GM12873 (cell line): ENCODE measurements around the gene SDC1.

Experiments
- TF ChIP-seq, protein P1 (sequence below): IDR thresholded peaks from 2 replicates; pipeline ENCODE4 v1.5.1; 2012; ENCODE audit warnings: low read depth, mild to moderate bottlenecking, moderate library complexity, low read length, control low read depth; ENCODE audit not compliant: insufficient read depth; ENCODE audit errors: missing control alignments

SDC1 gene

GRCh38 chr2:20186078-20186854 is 38.7 kb downstream of the SDC1 start:
- TF ChIP-seq, protein P1, sequence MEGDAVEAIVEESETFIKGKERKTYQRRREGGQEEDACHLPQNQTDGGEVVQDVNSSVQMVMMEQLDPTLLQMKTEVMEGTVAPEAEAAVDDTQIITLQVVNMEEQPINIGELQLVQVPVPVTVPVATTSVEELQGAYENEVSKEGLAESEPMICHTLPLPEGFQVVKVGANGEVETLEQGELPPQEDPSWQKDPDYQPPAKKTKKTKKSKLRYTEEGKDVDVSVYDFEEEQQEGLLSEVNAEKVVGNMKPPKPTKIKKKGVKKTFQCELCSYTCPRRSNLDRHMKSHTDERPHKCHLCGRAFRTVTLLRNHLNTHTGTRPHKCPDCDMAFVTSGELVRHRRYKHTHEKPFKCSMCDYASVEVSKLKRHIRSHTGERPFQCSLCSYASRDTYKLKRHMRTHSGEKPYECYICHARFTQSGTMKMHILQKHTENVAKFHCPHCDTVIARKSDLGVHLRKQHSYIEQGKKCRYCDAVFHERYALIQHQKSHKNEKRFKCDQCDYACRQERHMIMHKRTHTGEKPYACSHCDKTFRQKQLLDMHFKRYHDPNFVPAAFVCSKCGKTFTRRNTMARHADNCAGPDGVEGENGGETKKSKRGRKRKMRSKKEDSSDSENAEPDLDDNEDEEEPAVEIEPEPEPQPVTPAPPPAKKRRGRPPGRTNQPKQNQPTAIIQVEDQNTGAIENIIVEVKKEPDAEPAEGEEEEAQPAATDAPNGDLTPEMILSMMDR: no peak

GRCh38 chr2:20185176-20186022 is 39.5 kb downstream of the SDC1 start:
- TF ChIP-seq, protein P1: no peak

GRCh38 chr2:20184067-20184938 is 40.6 kb downstream of the SDC1 start:
- TF ChIP-seq, protein P1: no peak

DNA sequence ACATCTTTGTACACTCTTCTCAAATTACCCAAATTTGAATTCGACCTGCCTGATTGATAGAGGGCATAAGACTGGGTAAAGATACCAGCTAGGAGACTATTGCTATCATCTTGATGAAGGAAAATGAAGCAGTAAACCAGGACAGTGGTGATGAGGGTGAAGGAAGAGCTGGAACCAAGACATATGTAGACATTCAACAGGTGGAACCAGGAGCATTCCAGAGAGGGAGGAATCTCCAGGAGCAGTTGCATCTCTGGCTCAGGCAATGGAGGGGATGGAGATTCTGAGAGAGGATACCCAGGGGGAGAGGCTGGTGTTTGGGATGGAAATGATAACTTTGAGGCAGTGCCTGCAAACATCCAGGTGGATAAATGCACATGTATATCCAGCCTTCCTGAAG is 41.6 kb downstream of the SDC1 start:
- TF ChIP-seq, protein P1: no peak

DNA sequence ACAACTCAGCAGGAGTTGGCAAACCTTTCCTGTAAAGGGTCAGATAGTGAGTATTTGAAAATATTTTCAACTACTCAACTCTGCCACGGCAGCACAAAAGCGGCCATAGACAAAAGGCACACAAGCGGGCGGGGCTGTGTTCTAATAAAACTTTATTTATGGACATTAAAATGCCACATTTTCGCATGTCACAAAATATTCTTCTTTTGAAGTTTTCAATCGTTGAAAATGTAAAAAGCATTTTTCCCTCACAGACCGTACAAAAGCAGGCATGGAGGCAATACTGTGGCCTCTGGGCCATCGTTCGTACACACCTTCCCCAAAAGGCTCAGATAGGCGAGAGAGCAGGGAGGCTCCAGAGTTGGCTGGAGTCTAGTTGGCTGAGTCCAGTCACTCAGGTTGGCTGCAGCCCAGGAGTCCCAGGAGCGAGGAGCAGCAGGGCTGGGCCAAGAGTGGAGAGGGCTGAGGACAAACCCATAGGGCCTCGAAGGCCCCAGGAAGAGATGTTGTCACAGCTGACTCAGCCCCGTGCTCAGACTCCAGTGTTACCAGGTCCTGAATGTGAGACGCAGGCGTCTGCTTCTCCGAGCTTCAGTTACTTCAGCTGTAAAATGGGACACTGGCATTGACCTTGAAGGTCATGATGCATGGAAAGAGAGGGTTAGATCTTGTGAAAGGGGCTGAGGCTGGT is 42.5 kb downstream of the SDC1 start:
- TF ChIP-seq, protein P1: no peak

DNA sequence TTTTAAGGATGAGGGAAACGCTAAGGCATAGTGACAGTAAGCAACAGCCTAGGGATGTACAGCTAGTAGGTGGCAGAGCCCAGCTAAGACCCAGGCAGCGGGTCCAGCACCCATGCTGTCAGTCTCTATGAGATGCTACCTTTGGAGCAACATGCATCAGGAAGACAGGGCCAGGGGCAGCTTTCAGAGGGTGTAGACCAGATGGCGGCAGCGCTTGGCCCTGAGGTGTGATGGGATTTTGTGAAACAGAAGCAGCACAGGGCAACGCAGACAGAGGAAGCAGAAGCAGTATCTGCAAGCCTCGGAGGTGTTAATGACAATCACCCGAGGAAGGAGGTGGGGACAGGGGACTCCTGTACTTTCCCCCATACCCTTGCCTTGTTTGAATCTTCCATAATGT is 43.2 kb downstream of the SDC1 start:
- TF ChIP-seq, protein P1: no peak
